Neutrophil (primary cell): ENCODE data around the gene MRPS17.
A peak's percentile ranks its signal among the peaks of the same experiment; 100 is the strongest.
"Not testable (repeated sequence)": the region's sequence is repeated elsewhere in the genome, so short reads cannot be mapped to it uniquely, and the experiment has no call there.

Experiments
- H3K27ac ChIP-seq: fragments of 200-600 bp; sonication (generic); 2 replicates; pipeline ENCODE4 v1.5.1; 2016; ENCODE audit warnings: mild to moderate bottlenecking, moderate library complexity
- H3K27me3 ChIP-seq: fragments of 200-600 bp; sonication (generic); 2 replicates; pipeline ENCODE4 v1.6.0; 2016; ENCODE audit warnings: mild to moderate bottlenecking
- H3K36me3 ChIP-seq: fragments of 200-600 bp; sonication (generic); 2 replicates; pipeline ENCODE4 v1.5.1; 2017
- H3K4me1 ChIP-seq, 2 experiments: fragments of 200-600 bp in 1 of 2; sonication (generic) in 1 of 2; 1 replicate in 1 of 2; 2 replicates in 1 of 2; pipeline versions ENCODE4 v1.5.1 to v1.6.1; 2013 to 2016; ENCODE audit warnings: low read depth in 1 of 2, low read length in 1 of 2, mild to moderate bottlenecking in 1 of 2, moderate library complexity in 1 of 2; ENCODE audit not compliant: control insufficient read depth in 1 of 2, insufficient read depth in 1 of 2
- H3K4me3 ChIP-seq, 2 experiments: fragments of 200-600 bp in 1 of 2; sonication (generic) in 1 of 2; 1 replicate in 1 of 2; 2 replicates in 1 of 2; pipeline ENCODE4 v1.5.1; 2013 to 2016; ENCODE audit warnings: low read depth in 1 of 2, low read length in 1 of 2, mild to moderate bottlenecking in 1 of 2, moderate library complexity in 1 of 2
- H3K9me3 ChIP-seq: fragments of 200-600 bp; sonication (generic); 2 replicates; pipeline ENCODE4 v1.5.1; 2016
- CTCF ChIP-seq: fragments of 200-600 bp; sonication (generic); IDR thresholded peaks from 2 replicates; pipeline ENCODE4 v1.5.1; 2016; ENCODE audit warnings: antibody characterized with exemption

The MRPS17 gene

DNA sequence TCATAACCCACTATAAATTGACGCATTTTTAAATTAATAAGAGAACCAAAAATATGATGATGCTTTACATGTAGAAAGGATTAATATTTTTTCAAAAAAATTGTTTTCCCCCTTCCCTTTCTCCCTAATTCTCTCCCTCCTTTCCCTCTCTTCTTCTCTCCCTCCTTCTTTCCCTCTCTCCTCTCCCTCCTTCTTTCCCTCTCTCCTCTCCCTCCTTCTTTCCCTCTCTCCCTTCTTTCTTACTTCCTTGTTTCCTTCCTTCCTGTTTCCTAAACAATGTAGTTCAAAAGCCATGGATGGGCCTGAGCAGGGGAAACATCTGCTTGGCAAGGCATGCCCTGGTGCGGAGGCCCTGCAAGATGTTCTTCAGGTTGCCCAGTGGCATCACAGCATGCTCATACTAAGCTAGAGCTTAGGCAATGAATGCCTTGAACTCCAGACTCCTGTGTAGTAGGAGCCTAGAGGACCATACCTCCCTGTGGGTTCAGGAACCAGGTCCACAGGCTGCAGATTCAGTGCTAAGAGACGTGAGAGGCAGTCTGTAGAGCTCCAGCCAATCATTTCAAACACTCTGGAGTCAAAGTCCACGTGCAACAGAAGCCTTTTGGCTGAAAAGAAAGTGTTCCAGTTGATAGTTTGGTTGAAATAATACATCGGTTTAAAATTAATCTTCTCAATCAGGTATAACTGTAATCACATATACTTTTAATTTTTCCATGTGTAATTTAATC, 20.1 kb upstream of the MRPS17 start:
- H3K4me3 ChIP-seq, result no peak overlapping the region
- no peaks in the 10 kb centered on the region for H3K27me3 ChIP-seq
- H3K4me1 ChIP-seq, result no peaks in the 10 kb centered on the region
- no peaks in the 10 kb centered on the region for H3K36me3 ChIP-seq
- H3K27ac ChIP-seq, result no peak overlapping the region
- no peak for TF ChIP-seq CTCF
- peaks cover 3% of the 10 kb centered on the region for H3K9me3 ChIP-seq

GRCh38 chr7:55939514-55940123, 12.1 kb upstream of the MRPS17 start:
- no peak overlapping the region for H3K4me3 ChIP-seq
- no peaks in the 10 kb centered on the region for H3K27me3 ChIP-seq
- no peak overlapping the region for H3K27ac ChIP-seq
- peaks cover 15% of the 10 kb centered on the region for H3K9me3 ChIP-seq
- no peak for TF ChIP-seq CTCF
- no peaks in the 10 kb centered on the region for H3K4me1 ChIP-seq
- no peaks in the 10 kb centered on the region for H3K36me3 ChIP-seq

- H3K27ac ChIP-seq, result no peak overlapping the region
- H3K4me3 ChIP-seq, result no peak overlapping the region
- H3K4me1 ChIP-seq, result peaks cover 0 to 4% of the 10 kb centered on the region in 2 experiments
- TF ChIP-seq CTCF, result no peak
- H3K36me3 ChIP-seq, result no peaks in the 10 kb centered on the region
- H3K9me3 ChIP-seq, result no peaks in the 10 kb centered on the region
- H3K27me3 ChIP-seq, result no peaks in the 10 kb centered on the region
Measured at GRCh38 chr7:55946545-55946944, 5.1 kb upstream of the MRPS17 start.

GRCh38 chr7:55952352-55952671, 635 bp downstream of the MRPS17 start:
- Histone ChIP-seq H3K27ac (peak overlapping the region; percentile 70), H3K4me1 (peaks cover 9 to 12% of the 10 kb centered on the region in 2 experiments), H3K4me3 (peak overlapping the region; percentile 72 to 82)
- not testable (repeated sequence) for H3K27me3 ChIP-seq, H3K9me3 ChIP-seq, H3K36me3 ChIP-seq

GRCh38 chr7:55953707-55954475, 2.2 kb downstream of the MRPS17 start:
- H3K36me3 ChIP-seq, result no peaks in the 10 kb centered on the region
- H3K4me3 ChIP-seq, result no peak overlapping the region
- H3K27ac ChIP-seq, result no peak overlapping the region
- no peaks in the 10 kb centered on the region for H3K27me3 ChIP-seq
- no peak for TF ChIP-seq CTCF
- H3K9me3 ChIP-seq, result no peaks in the 10 kb centered on the region
- peaks cover 9 to 12% of the 10 kb centered on the region in 2 experiments for H3K4me1 ChIP-seq

DNA sequence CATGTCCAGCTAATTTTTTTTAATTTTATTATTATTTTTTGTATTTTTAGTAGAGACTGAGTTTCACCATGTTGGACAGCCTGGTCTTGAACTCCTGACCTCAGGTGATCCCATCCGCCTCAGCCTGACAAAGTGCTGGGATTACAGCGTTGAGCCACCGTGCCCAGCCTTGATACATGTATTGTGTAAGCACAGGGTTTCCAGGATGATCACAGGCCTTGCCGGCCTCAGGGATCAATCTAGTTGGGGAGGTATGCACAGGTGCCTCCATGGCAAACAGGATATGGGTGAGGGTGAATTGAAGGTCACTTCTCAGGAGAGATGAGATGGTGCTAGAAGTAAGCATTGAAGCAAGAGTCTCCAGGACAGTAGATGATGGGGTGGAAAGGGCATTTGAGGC, 5.5 kb downstream of the MRPS17 start:
- H3K4me1 ChIP-seq, result peaks cover 4 to 5% of the 10 kb centered on the region in 2 experiments
- no peak for TF ChIP-seq CTCF
- peaks cover 1% of the 10 kb centered on the region for H3K27me3 ChIP-seq
- H3K4me3 ChIP-seq, result no peak overlapping the region
- H3K27ac ChIP-seq, result no peak overlapping the region
- no peaks in the 10 kb centered on the region for H3K36me3 ChIP-seq
- H3K9me3 ChIP-seq, result no peaks in the 10 kb centered on the region
